Thoracic aorta (tissue), 2 donors: ENCODE data around the gene UVRAG. TPM values are rescaled to one million over a fixed set of nuclear protein-coding genes. Genes with fewer than 3 reads are reported as not detected.
A peak's percentile ranks its signal among the peaks of the same experiment; 100 is the strongest.

ENCODE experiments used
- ATAC-seq: fragments of 150-250 bp; one replicate; pipeline ENCODE4 v1.8.0; 2017; ENCODE audit warnings: low read depth; ENCODE audit not compliant: insufficient number of reproducible peaks, low FRiP score
- DNase-seq: peaks from one replicate; pipeline ENCODE4 v3.0.0-alpha.2; 2020; ENCODE audit warnings: low spot score
- H3K27ac ChIP-seq, 2 donors: fragments of 200-600 bp; sonication (generic); 1 replicate in 1 of 2; 2 replicates in 1 of 2; pipeline ENCODE4 v1.5.1; 2016; ENCODE audit warnings: mild to moderate bottlenecking in 2 of 2, moderate library complexity in 2 of 2
- H3K27me3 ChIP-seq: fragments of 200-600 bp; sonication (generic); replicated peaks from 2 replicates; pipeline ENCODE4 v1.6.0; 2016; ENCODE audit warnings: mild to moderate bottlenecking; ENCODE audit not compliant: insufficient read depth
- H3K36me3 ChIP-seq: fragments of 200-600 bp; sonication (generic); one replicate; pipeline ENCODE4 v1.5.1; 2016
- H3K4me1 ChIP-seq, 2 donors: fragments of 200-600 bp; sonication (generic); 1 replicate in 1 of 2; 2 replicates in 1 of 2; pipeline versions ENCODE4 v1.5.1 to v1.6.0; 2016; ENCODE audit warnings: low read depth in 2 of 2, mild to moderate bottlenecking in 1 of 2; ENCODE audit not compliant: control insufficient read depth in 1 of 2
- H3K4me3 ChIP-seq: fragments of 200-600 bp; sonication (generic); 2 replicates; pipeline ENCODE4 v1.5.1; 2016; ENCODE audit warnings: mild to moderate bottlenecking
- H3K9me3 ChIP-seq: fragments of 200-600 bp; sonication (generic); 2 replicates; pipeline ENCODE4 v1.5.1; 2016
- CTCF ChIP-seq: fragments of 200-600 bp; sonication (generic); IDR thresholded peaks from one replicate; pipeline ENCODE4 v1.5.1; 2019; ENCODE audit warnings: antibody characterized with exemption
- total RNA-seq, 2 donors: library from RNA; depleted of rRNA; stranded (reverse); fragments of >200 nt; gene quantifications; one replicate each; pipeline versions ENCODE4 v1.1.0 to v1.2.3, GENCODE V29; 2016

The UVRAG gene
- total RNA-seq, 2 donors from 2014 or later = 20.4 to 27.7 TPM

GRCh38 chr11:76129729-76130128, 314.7 kb downstream of the UVRAG start:
- H3K9me3 ChIP-seq = no peaks in the 10 kb centered on the region
- H3K27me3 ChIP-seq = no peaks in the 10 kb centered on the region
- no peak overlapping the region for H3K4me3 ChIP-seq
- no peaks in the 10 kb centered on the region for H3K36me3 ChIP-seq
- ATAC-seq (no peak), DNase-seq (no peak)
- no peak overlapping the region for H3K27ac ChIP-seq
- H3K4me1 ChIP-seq = peaks cover 28 to 30% of the 10 kb centered on the region in 2 donors
- no peak for TF ChIP-seq CTCF

DNA sequence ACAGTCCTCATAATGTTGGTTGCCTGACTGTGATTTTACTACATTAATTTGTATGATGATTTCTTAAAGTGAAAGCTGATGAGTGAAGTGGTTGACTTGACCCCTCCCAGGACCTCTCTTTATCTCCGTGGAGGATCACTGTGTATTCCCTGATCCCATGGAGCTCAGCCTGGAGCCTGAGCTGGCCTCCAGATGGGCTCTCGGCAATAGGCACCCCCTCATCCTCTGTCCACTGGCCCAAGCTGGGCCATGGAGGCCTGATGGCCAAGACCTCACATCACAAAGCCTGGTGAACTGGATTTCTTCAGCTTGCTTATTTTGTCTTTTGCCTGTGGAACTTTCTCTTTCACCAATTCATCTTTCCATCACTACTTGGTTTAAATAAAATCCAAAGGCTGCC, 316.1 kb downstream of the UVRAG start:
- Histone ChIP-seq H3K36me3 (no peaks in the 10 kb centered on the region), H3K4me1 (peaks cover 25 to 30% of the 10 kb centered on the region in 2 donors), H3K27me3 (no peaks in the 10 kb centered on the region), H3K9me3 (no peaks in the 10 kb centered on the region), H3K27ac (peak overlapping the region; percentile 33 to 44), H3K4me3 (peak overlapping the region; percentile 11)
- ATAC-seq = no peak
- TF ChIP-seq CTCF = no peak
- DNase-seq = no peak

- no peaks in the 10 kb centered on the region for H3K36me3 ChIP-seq
- ATAC-seq (no peak), DNase-seq (no peak)
- TF ChIP-seq CTCF = no peak
- no peaks in the 10 kb centered on the region for H3K9me3 ChIP-seq
- H3K27me3 ChIP-seq = no peaks in the 10 kb centered on the region
- H3K4me3 ChIP-seq = peak overlapping the region; percentile 11
- H3K4me1 ChIP-seq = peaks cover 25 to 30% of the 10 kb centered on the region in 2 donors
- H3K27ac ChIP-seq = peak overlapping the region; percentile 33 to 44
Observed at GRCh38 chr11:76131671-76132631, 316.9 kb downstream of the UVRAG start.

DNA sequence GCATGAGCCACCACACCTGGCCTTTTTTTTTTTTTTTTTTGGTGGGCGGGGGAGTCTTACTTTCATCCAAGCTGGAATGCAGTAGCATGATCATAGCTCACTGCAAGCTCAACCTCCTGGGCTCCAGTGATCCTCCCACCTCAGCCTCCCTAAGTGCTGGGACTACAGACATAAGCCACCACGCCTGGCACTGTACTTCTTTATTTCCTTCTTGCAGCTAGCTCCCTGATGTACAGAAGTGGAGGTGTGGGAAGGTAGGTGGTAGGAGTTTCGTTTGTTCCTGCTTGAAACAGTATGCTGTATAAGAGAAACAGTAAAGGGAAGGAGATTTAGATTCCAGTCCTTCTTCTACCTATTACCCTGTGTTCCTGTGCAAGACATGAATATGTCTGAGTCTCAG, 319.2 kb downstream of the UVRAG start:
- Histone ChIP-seq H3K27me3 (no peaks in the 10 kb centered on the region), H3K4me1 (peaks cover 25 to 30% of the 10 kb centered on the region in 2 donors), H3K27ac (no peak overlapping the region), H3K9me3 (no peaks in the 10 kb centered on the region), H3K36me3 (no peaks in the 10 kb centered on the region), H3K4me3 (no peak overlapping the region)
- ATAC-seq (no peak), DNase-seq (no peak)
- no peak for TF ChIP-seq CTCF

- TF ChIP-seq CTCF = no peak
Observed at GRCh38 chr11:76135491-76135890, 320.5 kb downstream of the UVRAG start.

More at GRCh38 chr11:76135491-76135890, 320.5 kb downstream of the UVRAG start:
- no peak overlapping the region for H3K4me3 ChIP-seq
- no peaks in the 10 kb centered on the region for H3K27me3 ChIP-seq
- no peaks in the 10 kb centered on the region for H3K9me3 ChIP-seq
- no peak overlapping the region for H3K27ac ChIP-seq
- no peaks in the 10 kb centered on the region for H3K36me3 ChIP-seq
- ATAC-seq (no peak), DNase-seq (no peak)
- H3K4me1 ChIP-seq = peaks cover 24 to 35% of the 10 kb centered on the region in 2 donors
